ENCODE measurements around the gene PRKAR1B. TPM values are rescaled to one million over a fixed set of nuclear protein-coding genes. Genes with fewer than 3 reads are reported as not detected.
"Not testable (repeated sequence)": the region's sequence is repeated elsewhere in the genome, so short reads cannot be mapped to it uniquely, and the experiment has no call there.

Gene PRKAR1B
- total RNA-seq, 1 experiment from 2014 or later: 20.4 TPM

DNA sequence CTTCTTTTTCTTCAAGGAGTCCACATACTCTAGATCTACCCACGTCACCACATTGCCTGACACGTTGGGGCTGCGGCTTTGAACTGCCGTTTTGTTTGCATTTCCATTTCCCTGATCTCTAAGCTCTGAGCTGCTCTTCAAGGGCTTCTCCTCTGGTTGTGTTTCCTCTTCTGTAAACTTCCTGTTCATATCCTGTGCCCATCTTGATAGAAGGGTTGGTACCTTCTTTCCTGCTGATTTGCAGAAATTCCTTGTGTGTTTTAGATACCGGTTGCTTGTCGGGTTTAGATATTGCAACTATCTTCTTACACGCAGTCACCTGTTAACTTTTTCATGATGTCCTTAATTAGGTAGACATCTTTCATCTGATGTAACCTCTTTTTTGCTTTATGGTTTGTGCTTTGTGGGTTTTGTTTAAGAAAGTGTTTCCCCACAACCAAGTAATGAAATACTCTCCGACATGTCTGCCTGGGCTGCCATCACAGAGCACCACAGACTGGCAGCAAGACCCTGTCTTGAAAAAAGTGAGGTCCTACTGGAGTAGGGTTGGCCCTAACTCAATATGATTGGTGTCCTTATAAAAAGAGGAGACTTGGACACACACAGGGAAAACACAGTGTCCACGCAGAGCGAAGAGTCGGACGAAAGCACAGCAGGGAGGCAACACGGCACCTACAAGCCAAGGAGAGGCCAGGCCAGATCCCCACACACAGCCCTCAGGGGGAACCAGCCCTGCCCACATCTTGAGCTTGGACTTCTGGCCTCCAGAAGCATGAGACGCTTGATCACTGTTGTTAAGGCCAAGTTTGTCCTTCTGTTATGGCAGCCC is 108.3 kb downstream of the PRKAR1B start:
- Histone ChIP-seq H3K4me3 (no peak overlapping the region), H3K36me3 (no peaks in the 10 kb centered on the region), H3K9me3 (peaks cover 12% of the 10 kb centered on the region), H3K27me3 (no peaks in the 10 kb centered on the region)
- no peak for DNase-seq

DNA sequence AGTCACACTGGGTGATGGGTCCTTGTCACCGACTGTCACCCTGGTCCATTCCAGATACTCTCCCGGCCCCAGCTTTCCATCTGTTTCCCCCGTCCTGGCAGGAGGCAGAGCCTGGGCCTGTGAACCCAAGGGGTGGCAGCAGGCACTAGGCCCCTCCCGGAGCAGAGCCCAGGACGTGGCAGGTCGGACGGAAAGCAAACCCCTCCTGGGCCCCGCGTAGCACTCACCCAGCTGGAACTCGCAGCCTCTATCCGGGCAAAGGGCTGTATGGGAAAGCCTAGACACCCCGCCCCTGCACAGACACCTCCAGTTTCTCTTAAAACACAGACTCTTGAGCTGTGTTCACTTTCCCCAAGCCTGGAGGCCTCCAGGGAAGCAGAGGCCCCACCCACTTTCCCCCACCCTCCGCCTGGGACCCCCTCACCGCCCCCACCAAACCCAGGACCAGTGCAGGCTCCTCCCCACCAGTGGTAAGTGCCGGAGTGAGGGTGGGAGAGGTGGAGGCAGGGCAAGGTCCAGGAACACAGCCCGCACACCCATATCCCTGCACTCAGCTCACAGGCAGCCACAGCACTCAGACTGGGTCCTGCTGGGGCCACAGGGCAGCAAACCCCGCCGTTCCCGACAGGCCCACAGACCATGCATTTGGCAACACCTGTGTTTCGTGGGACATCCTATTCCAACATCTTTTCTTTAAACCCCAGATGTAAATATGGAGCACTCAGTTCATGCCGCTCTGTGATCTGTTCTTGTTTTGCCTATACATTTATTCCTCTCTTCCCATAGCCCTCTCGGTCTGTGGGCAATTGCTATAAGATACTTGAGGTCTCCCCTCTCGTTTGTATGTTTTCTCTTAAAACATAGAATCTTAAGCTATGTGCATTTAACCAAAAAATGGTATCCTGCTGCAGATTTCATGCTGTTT is 109.2 kb downstream of the PRKAR1B start:
- no peak for DNase-seq
- Histone ChIP-seq H3K9me3 (peaks cover 9% of the 10 kb centered on the region), H3K27me3 (no peaks in the 10 kb centered on the region), H3K4me3 (no peak overlapping the region), H3K36me3 (no peaks in the 10 kb centered on the region)

DNA sequence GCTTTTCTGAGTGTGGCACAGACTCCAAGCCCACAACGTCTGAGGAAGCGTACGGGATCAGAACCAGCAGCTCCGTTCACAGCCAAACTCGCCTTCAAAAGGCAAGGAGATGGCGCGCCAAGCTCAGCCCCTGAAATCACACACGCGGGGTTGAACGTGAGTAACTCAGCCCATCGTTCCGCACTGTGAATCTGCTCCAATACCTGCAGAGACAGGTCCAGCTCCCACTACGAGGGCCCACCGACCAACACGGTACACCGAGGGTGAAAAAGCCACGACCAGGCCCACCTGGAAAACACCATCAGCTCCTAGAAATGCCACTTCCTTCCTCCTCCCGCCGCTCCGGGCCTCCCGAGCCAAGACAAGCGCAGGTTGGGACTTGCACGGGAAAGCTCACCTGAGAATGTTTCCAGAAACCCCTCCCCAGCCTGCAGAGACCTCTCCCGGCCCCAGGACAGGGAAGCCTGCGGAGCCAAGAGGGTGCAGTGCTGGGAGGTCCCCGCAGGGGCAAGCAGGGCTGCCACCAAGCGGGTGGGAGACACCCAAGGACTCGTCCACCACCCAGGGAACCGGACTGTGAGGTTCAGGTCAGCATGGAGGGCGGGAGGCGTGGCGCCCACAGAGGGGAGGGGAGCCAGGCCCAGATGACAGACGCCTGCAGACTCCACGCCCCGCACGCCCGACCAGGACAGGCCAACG is 113.5 kb downstream of the PRKAR1B start:
- Histone ChIP-seq H3K27me3 (no peaks in the 10 kb centered on the region), H3K36me3 (no peaks in the 10 kb centered on the region), H3K9me3 (no peaks in the 10 kb centered on the region), H3K4me3 (no peak overlapping the region)
- no peak for DNase-seq

DNA sequence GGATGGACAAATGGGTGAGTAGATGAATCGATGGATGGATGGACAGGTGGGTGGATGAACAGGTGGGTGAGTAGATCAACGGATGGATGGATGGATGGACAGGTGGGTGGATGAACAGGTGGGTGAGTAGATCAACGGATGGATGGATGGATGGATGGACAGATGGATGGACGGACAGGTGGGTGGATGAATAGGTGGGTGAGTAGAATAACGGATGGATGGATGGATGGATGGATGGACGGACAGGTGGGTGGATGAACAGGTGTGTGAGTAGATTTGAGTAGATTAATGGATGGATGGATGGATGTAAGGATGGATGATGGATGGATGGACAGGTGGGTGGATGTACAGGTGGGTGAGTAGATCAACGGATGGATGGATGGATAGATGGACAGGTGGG is 115.2 kb downstream of the PRKAR1B start:
- not testable (repeated sequence) for H3K27me3 ChIP-seq, H3K36me3 ChIP-seq, H3K4me3 ChIP-seq, DNase-seq, H3K9me3 ChIP-seq

DNA sequence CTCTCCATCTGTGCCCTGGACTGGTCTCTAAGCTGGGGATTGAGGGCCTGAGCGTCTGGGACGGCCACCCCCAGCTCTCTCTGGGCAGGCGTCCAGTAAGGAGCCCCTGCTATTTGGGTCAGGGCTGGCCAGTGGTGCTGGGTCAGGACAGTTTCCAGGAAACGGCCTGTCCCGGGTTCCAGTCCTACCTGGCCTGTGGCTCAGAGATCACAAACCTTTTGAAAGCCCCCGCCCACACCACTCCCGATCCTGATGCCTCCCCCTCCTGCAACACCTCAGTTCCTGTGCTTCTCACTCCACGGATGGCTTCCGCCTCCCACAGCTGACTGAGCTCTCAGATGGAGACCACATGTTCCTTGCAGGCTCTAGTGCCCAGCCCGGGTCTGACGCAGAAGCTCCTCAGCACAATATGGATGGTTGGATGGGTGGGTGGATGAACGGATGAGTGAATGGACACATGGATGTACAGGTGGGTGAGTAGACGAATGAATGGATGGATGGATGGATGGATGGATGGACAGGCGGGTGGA is 115.7 kb downstream of the PRKAR1B start:
- Histone ChIP-seq H3K4me3 (no peak overlapping the region), H3K27me3 (no peaks in the 10 kb centered on the region), H3K36me3 (no peaks in the 10 kb centered on the region), H3K9me3 (no peaks in the 10 kb centered on the region)
- DNase-seq: no peak

DNA sequence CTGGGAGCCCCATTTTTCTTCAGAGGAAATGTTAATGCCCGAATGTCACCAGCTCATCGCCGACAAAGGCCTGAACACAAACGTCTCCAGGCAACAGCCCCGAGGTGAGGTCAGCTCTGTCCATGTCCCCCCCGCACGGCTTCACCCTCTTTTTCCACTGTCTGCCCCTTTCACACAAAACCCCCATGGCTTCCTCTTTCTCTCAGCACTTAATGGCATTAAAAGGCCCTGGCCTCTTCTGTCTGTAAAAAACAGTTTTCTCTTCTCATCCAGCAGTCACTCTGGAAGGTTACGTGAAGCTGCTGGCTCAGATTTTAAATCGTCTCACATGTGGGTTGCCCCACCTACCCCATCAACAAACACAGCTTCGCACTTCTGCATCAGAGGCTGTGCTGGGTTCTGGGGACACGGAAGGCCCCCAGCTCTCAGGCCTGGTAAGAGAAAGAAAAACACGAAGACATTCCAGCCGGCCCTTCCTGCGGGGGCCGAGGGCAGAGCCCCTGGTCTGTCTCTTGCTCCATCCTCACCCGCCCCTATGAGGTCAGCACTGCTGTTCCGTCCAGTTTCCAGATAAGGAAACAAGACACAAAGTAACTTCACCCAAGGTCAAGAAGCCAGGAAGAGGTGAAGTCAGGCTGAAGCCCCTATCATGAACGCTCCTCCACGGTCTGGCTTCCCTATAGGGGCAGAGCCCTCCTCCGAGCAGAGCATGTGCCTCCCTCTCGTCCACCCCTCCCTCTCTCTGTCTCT is 116.4 kb downstream of the PRKAR1B start:
- DNase-seq: no peak
- no peaks in the 10 kb centered on the region for H3K27me3 ChIP-seq
- H3K9me3 ChIP-seq: no peaks in the 10 kb centered on the region
- H3K36me3 ChIP-seq: no peaks in the 10 kb centered on the region
- H3K4me3 ChIP-seq: no peak overlapping the region

DNA sequence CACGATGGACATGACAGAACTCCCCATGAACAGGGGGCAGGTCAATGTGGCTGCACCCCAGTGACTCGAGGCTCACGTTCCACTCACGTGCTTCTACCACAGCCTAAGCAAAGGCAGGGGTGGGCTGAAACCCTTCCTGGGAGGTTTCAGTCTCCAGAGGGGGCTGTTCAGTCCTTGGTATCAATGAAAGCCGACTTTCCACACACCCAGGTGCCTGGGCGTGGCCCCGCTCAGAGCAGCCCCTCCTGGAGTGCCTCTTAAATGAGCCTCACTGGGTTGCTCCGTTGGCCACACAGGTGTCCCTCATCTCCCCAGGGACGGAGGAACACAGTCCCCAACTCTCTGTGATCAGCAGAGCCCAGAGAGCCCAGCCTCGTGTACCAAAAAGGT is 116.9 kb downstream of the PRKAR1B start:
- no peaks in the 10 kb centered on the region for H3K36me3 ChIP-seq
- H3K9me3 ChIP-seq: no peaks in the 10 kb centered on the region
- no peaks in the 10 kb centered on the region for H3K27me3 ChIP-seq
- H3K4me3 ChIP-seq: no peak overlapping the region
- no peak for DNase-seq

DNA sequence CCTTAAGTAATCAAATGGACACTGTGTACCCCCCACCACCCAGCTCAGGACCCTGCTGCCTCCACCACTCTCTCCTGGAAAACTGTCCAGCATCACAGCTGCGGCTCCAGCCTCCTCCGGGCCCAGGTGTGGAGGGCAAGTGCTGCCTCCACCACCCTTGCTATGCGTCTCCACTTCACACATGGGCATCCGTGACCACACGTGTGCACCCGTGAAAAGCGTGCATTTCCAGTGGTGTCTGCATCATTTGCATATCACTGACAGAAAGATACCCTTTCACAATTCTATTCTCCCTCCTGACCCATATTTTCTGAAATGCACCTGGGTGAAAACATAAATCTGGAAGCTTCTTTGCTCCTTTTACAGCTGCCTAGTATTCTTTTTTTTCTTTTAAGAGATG is 117.7 kb downstream of the PRKAR1B start:
- Histone ChIP-seq H3K27me3 (no peaks in the 10 kb centered on the region), H3K9me3 (no peaks in the 10 kb centered on the region), H3K4me3 (no peak overlapping the region), H3K36me3 (no peaks in the 10 kb centered on the region)
- no peak for DNase-seq

DNA sequence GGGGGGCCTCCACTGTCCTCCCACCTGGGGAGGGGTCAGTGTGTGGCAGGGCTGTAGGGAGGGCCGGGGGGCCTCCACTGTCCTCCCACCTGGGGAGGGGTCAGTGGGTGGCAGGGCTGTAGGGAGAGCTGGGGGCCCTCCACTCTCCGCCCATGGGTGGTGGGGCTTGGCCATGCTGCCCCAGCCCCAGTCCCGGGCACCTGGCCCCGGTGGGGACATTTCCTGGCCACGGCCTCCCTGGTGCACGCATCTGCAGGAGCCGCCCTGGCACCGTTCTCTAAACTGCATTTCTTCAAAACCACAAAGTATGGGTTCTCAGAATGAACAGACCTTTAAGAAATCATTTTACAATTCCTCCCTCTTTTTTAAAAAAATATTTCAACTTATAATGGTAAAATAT is 118.1 kb downstream of the PRKAR1B start:
- no peaks in the 10 kb centered on the region for H3K27me3 ChIP-seq
- no peak for DNase-seq
- no peaks in the 10 kb centered on the region for H3K36me3 ChIP-seq
- H3K4me3 ChIP-seq: no peak overlapping the region
- H3K9me3 ChIP-seq: no peaks in the 10 kb centered on the region

DNA sequence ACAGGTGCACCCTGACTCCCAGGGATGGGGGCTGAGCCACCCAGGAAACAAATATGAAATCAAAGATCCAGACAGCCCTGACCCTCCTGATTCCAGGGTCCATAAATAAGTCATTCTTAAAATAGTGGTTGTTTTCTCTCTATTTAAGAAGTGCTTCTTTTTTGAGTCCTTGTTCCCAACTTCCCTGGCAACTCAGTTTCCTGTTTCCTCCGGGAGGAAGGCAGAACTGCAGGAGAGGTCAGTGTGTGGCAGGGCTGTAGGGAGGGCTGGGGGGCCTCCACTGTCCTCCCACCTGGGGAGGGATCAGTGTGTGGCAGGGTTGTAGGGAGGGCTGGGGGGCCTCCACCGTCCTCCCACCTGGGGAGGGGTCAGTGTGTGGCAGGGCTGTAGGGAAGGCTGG is 118.7 kb downstream of the PRKAR1B start:
- H3K4me3 ChIP-seq: no peak overlapping the region

DNA sequence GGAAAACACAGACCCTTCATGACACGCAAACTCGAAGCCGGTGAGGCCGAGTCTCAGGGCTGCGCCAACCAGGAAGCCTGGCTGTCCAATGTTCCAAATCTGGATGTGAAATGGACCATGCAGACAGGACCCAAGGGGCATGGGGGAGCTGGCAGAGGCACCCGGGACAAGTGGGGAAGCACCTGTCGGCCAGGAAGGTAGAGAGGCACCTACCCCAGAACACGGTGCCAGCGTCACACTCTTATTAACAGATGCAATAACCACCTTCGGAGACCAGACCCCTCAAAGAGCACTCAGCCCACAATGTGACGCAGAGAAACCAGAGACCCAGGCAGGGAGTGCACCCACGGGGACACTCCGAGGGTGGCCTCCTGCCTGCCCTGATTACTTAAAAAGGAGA is 119.1 kb downstream of the PRKAR1B start:
- Histone ChIP-seq H3K4me3 (no peak overlapping the region), H3K9me3 (no peaks in the 10 kb centered on the region), H3K36me3 (no peaks in the 10 kb centered on the region), H3K27me3 (no peaks in the 10 kb centered on the region)
- DNase-seq: no peak

More for the DNA sequence above, 118.7 kb downstream of the PRKAR1B start:
- Histone ChIP-seq H3K9me3 (no peaks in the 10 kb centered on the region), H3K36me3 (no peaks in the 10 kb centered on the region), H3K27me3 (no peaks in the 10 kb centered on the region)
- DNase-seq: no peak

DNA sequence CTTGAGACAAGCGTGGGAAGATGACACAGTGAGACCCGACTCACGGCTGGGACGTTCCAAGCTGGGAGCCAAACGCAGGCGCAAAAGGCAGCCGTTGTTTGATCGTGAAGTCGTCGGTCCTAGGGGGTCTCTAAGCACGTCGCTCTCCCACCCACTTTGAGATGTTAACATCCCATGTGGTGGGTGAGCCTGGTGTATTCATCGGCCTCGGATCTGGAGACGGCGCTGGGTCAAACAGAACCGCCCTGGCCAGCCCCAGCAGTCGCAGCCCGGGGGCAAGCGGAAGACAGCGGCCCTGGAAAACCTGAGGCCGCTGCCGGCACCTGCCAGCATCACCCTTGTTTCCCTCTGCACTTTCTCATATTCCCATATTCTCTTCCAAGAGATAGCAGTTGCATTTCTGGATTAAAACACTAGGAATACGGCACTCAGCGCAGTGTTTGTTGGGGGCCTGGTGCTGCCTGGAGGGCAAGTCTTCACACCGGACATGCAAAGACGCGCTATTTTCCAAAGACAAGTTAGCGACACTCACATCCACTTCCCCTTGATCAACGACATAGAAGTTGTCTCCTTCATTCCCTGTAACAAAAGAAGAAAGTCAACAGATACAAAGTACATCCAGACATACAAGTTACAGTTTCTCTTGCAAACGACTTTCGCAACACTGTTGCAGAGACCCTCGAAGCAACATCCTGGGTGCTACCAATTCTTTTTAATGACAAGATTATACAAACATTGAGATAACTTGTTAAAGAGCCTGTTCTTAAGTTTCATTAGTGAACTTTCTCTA is 121.2 kb downstream of the PRKAR1B start:
- no peak for DNase-seq
- no peaks in the 10 kb centered on the region for H3K27me3 ChIP-seq
- H3K36me3 ChIP-seq: no peaks in the 10 kb centered on the region

DNA sequence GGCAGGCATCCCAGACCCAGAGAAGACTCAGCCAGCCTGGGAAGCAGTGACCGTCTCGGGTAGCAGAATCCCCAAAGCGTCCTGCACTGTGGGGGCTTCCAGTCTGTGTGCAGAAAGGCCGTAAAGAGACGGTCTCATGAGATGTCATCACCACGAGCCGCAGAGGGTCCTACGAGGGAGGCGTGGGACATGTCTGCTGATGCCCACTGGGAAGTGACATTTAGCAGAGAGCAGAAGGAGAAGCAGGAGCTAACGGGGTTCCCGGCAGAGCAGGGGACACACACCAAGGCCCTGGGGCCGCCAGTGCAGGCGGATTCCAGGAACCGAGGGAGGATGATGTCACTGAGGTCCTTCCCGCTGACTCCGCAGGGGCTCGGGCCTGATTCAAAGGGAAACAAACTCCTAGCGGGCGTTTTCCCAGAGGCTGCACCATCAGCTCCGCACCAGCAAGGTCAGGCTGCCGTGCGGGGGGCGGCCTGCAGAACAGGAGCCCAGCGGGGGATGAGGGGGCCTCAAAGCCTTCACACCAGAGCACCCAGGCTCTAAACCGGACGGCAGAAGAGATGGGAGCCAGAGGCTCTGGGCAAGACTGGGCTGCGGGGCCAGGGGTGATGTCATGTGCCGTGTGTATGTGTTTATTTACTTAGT is 122.1 kb downstream of the PRKAR1B start:
- Histone ChIP-seq H3K27me3 (no peaks in the 10 kb centered on the region), H3K4me3 (no peak overlapping the region), H3K9me3 (no peaks in the 10 kb centered on the region), H3K36me3 (no peaks in the 10 kb centered on the region)
- no peak for DNase-seq

More for the DNA sequence above, 121.2 kb downstream of the PRKAR1B start:
- no peak overlapping the region for H3K4me3 ChIP-seq
- no peaks in the 10 kb centered on the region for H3K9me3 ChIP-seq

DNA sequence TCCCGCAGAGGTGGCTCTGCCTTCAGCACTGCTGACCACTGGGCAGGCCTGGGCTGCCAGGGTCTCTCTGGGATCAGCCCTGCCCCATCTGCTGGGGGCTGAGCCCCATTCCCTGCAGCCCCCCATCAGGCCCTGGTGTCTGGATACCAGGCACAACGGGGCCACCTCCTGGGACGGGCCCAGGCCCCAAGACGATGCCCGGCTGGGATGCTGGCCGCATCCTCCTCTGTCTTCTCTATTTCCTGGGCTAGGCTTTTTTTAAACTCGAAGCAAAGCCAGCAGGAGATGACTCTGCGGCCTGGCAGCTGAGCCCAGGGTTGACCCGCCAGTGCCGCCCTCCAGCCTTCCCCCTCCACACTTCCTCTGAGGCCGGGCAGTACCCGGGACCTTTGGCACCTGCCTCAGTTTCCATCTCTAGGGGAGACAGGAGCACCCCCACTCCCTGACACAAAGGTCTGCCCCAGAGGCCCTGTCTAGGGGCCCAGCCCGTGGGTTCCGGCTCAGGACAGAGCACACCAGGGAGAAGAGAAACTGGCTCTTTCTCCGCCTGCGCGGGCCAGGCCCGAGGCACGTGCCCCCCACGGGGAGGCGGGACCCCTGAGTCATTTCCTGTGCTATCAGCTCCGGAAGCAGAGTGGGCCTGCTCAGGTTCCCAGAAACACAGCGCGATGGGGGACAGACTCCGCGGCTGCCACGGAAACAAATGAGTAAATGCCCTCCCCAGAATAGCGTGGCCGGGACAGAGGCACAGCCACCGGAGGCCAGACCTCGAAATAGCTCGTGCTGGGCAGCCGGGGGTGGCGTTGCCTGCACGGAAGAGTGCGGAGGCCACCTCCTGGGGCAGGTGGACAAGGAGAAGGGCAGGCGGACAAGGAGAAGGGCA is 122.8 kb downstream of the PRKAR1B start:
- peak; percentile 43 for DNase-seq
- Histone ChIP-seq H3K27me3 (no peaks in the 10 kb centered on the region), H3K9me3 (no peaks in the 10 kb centered on the region), H3K4me3 (no peak overlapping the region), H3K36me3 (no peaks in the 10 kb centered on the region)

All from MG63 (cell line).